GM18505 (cell line): ENCODE measurements around the gene CHRND.
"Not testable (repeated sequence)": the region's sequence is repeated elsewhere in the genome, so short reads cannot be mapped to it uniquely, and the experiment has no call there.

Source experiments
- ATAC-seq: cut with Tn5 transposase; IDR thresholded peaks from one replicate; pipeline ENCODE4 v1.9.1; 2021; ENCODE audit not compliant: unreplicated experiment
- POLR2A ChIP-seq: IDR thresholded peaks from 4 replicates; pipeline ENCODE4 v1.6.1; 2011; ENCODE audit warnings: borderline replicate concordance; ENCODE audit not compliant: insufficient read depth, insufficient read length; ENCODE audit errors: extremely low read depth

CHRND gene

GRCh38 chr2:232522623-232523401 lies 3.1 kb upstream of the CHRND start:
- no peak for TF ChIP-seq POLR2A
- ATAC-seq, result no peak

- no peak for TF ChIP-seq POLR2A
- no peak for ATAC-seq
Measured at GRCh38 chr2:232523402-232523681, 2.6 kb upstream of the CHRND start.

- no peak for ATAC-seq
- TF ChIP-seq POLR2A, result no peak
Measured at GRCh38 chr2:232523682-232524597, 2.0 kb upstream of the CHRND start.

- ATAC-seq, result no peak
- no peak for TF ChIP-seq POLR2A
Measured at GRCh38 chr2:232524771-232525170, 1.2 kb upstream of the CHRND start.

- no peak for TF ChIP-seq POLR2A
- no peak for ATAC-seq
Measured at GRCh38 chr2:232525199-232525598, 761 bp upstream of the CHRND start.

GRCh38 chr2:232526372-232526941 lies 497 bp downstream of the CHRND start:
- no peak for TF ChIP-seq POLR2A
- no peak for ATAC-seq

- no peak for TF ChIP-seq POLR2A
- ATAC-seq, result no peak
Measured at GRCh38 chr2:232527905-232528470, 2.0 kb downstream of the CHRND start.

GRCh38 chr2:232528746-232529460 lies 2.9 kb downstream of the CHRND start:
- no peak for ATAC-seq
- no peak for TF ChIP-seq POLR2A

GRCh38 chr2:232529806-232530547 lies 4.0 kb downstream of the CHRND start:
- no peak for TF ChIP-seq POLR2A
- no peak for ATAC-seq

- no peak for ATAC-seq
- TF ChIP-seq POLR2A, result no peak
Measured at GRCh38 chr2:232530626-232531260, 4.8 kb downstream of the CHRND start.

- TF ChIP-seq POLR2A, result no peak
Measured at GRCh38 chr2:232532419-232532818, 6.5 kb downstream of the CHRND start.

GRCh38 chr2:232532821-232533220 lies 6.9 kb downstream of the CHRND start:
- ATAC-seq, result not testable (repeated sequence)

More at GRCh38 chr2:232532419-232532818, 6.5 kb downstream of the CHRND start:
- ATAC-seq, result no peak
